Hepatocyte (in vitro differentiated cells): ENCODE measurements around the gene HSPA8. TPM values are rescaled to one million over a fixed set of nuclear protein-coding genes. Genes with fewer than 3 reads are reported as not detected.
A peak's percentile ranks its signal among the peaks of the same experiment; 100 is the strongest.

Source experiments
- DNase-seq: peaks from one replicate; pipeline ENCODE4 v3.0.0-alpha.2; 2016; ENCODE audit warnings: low spot score
- H2AFZ ChIP-seq: fragments of 200-600 bp; sonication (generic); 2 replicates; pipeline ENCODE4 v1.6.0; 2016; ENCODE audit warnings: antibody characterized with exemption, mild to moderate bottlenecking
- H3K27ac ChIP-seq: fragments of 200-600 bp; sonication (generic); 2 replicates; pipeline ENCODE4 v1.5.1; 2016; ENCODE audit warnings: mild to moderate bottlenecking
- H3K27me3 ChIP-seq: fragments of 200-600 bp; sonication (generic); 2 replicates; pipeline ENCODE4 v1.6.1; 2016
- H3K36me3 ChIP-seq: fragments of 200-600 bp; sonication (generic); replicated peaks from 2 replicates; pipeline ENCODE4 v1.5.1; 2016; ENCODE audit warnings: low read depth; ENCODE audit not compliant: insufficient read depth
- H3K4me1 ChIP-seq: fragments of 200-600 bp; sonication (generic); 2 replicates; pipeline ENCODE4 v1.5.1; 2016; ENCODE audit warnings: mild to moderate bottlenecking, moderate library complexity; ENCODE audit not compliant: insufficient read depth
- H3K4me2 ChIP-seq: fragments of 200-600 bp; sonication (generic); 2 replicates; pipeline ENCODE4 v1.6.0; 2016
- H3K4me3 ChIP-seq: fragments of 200-600 bp; sonication (generic); 2 replicates; pipeline ENCODE4 v1.5.1; 2016; ENCODE audit warnings: mild to moderate bottlenecking
- H3K79me2 ChIP-seq: fragments of 200-600 bp; sonication (generic); 2 replicates; pipeline ENCODE4 v1.6.0; 2017; ENCODE audit warnings: mild to moderate bottlenecking
- H3K9me2 ChIP-seq: fragments of 200-600 bp; sonication (generic); replicated peaks from 2 replicates; pipeline ENCODE4 v1.6.0; 2017; ENCODE audit warnings: mild to moderate bottlenecking; ENCODE audit not compliant: insufficient read depth
- H3K9me3 ChIP-seq: fragments of 200-600 bp; sonication (generic); 2 replicates; pipeline ENCODE4 v1.5.1; 2016; ENCODE audit warnings: low read depth, mild to moderate bottlenecking
- H4K20me1 ChIP-seq: fragments of 200-600 bp; sonication (generic); 2 replicates; pipeline ENCODE4 v1.6.0; 2016; ENCODE audit warnings: mild to moderate bottlenecking; ENCODE audit not compliant: insufficient read depth, poor library complexity, severe bottlenecking
- CTCF ChIP-seq: fragments of 200-600 bp; sonication (generic); IDR thresholded peaks from 2 replicates; pipeline ENCODE4 v1.5.1; 2016; ENCODE audit warnings: antibody characterized with exemption, mild to moderate bottlenecking; ENCODE audit not compliant: poor library complexity
- EZH2 ChIP-seq: fragments of 200-600 bp; sonication (generic); IDR thresholded peaks from 2 replicates; pipeline ENCODE4 v1.6.1; 2016; ENCODE audit warnings: antibody characterized with exemption, mild to moderate bottlenecking, borderline replicate concordance
- EZH2phosphoT487 ChIP-seq: fragments of 200-600 bp; sonication (generic); IDR thresholded peaks from one replicate; pipeline ENCODE4 v1.6.1; 2018; ENCODE audit warnings: antibody characterized with exemption, mild to moderate bottlenecking, low read depth, moderate library complexity; ENCODE audit not compliant: unreplicated experiment, severe bottlenecking
- WGBS: methylation state at CpG from one replicate; pipeline ENCODE4 v1.1.6; 2016; ENCODE audit warnings: low lambda C conversion rate; ENCODE audit errors: missing lambda C conversion rate; 5-methylcytosine and 5-hydroxymethylcytosine counted together
- polyA plus RNA-seq: library from polyadenylated mRNA; unstranded; fragments of >200 nt; fragmentation: Nextera tagmentation; extraction: Ambion mirVana; gene quantifications from 2 replicates; pipeline ENCODE4 v1.2.1, GENCODE V29; 2016
- small RNA-seq: library from RNA; depleted of rRNA; stranded (forward); fragments of <200 nt; gene quantifications from one replicate; pipeline ENCODE3, GENCODE V24; 2014
- total RNA-seq: library from RNA; depleted of rRNA; stranded (reverse); fragments of >200 nt; gene quantifications from 2 replicates; pipeline ENCODE4 v1.2.3, GENCODE V29; 2014

The HSPA8 gene
- total and polyA plus RNA-seq, 2 experiments from 2014 or later = 669 to 1,636 TPM

DNA sequence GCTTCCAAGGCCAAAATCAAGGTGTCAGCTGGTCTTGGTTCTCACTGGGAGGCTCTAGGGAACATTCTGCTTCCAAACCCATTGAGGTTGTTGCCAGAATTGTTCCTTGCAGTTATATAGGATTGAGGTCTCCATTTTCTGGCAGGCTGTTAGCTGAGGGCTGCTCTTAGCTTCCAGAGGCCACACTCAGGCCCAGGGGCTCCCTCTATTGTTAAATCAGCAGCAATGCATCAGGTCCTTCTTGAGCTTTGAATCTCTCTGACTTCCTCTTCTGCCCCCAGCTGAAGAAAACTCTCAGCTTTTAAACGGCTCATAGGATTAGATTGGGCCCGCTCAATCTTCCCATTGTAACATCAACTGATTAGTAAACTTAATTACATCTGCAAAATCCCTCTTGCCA, 41.0 kb downstream of the HSPA8 start:
- Histone ChIP-seq H3K4me1 (no peaks in the 10 kb centered on the region), H3K9me3 (no peaks in the 10 kb centered on the region), H3K27me3 (no peaks in the 10 kb centered on the region), H3K9me2 (no peaks in the 10 kb centered on the region), H2AFZ (no peak overlapping the region), H3K79me2 (no peaks in the 10 kb centered on the region), H3K4me2 (no peak overlapping the region), H3K4me3 (no peak overlapping the region), H3K36me3 (no peaks in the 10 kb centered on the region), H4K20me1 (no peaks in the 10 kb centered on the region), H3K27ac (no peak overlapping the region)
- TF ChIP-seq CTCF = peak; percentile 46
- no peak for TF ChIP-seq EZH2phosphoT487
- TF ChIP-seq EZH2 = no peak
- DNase-seq = peak; percentile 66
- WGBS = 53% methylated on average over 2 of the region's 2 CpGs

DNA sequence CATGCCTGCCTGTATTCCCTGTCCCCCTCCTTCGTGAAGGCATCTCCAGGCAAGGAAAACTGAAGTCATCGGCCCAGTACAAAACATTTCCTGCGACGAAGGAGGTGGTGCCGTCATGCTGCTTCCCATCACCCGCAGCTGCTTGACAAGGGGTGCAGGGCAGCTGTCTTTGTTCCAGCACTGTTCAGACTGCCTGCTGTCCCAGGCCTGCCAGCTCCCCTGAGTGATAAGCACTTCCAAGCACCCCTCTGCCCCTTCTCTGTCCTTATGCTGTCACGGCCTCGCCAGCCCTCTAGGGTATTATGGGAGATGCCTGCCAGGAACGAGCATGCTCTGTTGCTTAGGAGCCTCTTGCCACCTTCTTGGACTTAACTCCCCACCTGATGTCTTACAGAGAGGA, 43.2 kb downstream of the HSPA8 start:
- no peak overlapping the region for H2AFZ ChIP-seq
- no peak overlapping the region for H3K27ac ChIP-seq
- H3K27me3 ChIP-seq = no peaks in the 10 kb centered on the region
- H3K4me1 ChIP-seq = no peaks in the 10 kb centered on the region
- no peak overlapping the region for H3K4me2 ChIP-seq
- H3K79me2 ChIP-seq = no peaks in the 10 kb centered on the region
- no peaks in the 10 kb centered on the region for H3K9me2 ChIP-seq
- H3K9me3 ChIP-seq = no peaks in the 10 kb centered on the region
- 92% methylated on average over 9 of the region's 9 CpGs for WGBS
- no peaks in the 10 kb centered on the region for H3K36me3 ChIP-seq
- TF ChIP-seq EZH2 = no peak
- TF ChIP-seq CTCF = no peak
- TF ChIP-seq EZH2phosphoT487 = no peak
- H4K20me1 ChIP-seq = no peaks in the 10 kb centered on the region
- H3K4me3 ChIP-seq = no peak overlapping the region
- DNase-seq = no peak

DNA sequence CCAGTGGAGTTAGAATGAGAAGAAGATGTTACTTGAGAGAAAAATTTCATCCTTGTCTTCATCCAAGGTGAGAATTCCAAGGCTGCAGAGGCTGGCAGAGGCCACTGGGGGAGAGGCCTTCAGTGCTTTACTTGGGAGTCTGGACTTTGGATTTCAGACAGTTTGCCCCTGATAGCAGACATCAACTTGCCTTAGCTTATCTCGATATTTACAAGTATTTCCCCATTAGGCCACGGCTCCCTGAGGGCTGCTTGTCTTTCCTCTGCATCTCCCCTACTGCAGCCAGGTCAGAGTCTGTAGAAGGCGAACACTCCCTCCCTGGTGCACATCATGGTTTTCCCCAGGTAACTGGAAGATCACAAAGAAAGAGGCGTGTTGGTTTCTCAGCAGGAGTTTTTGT, 50.4 kb downstream of the HSPA8 start:
- Histone ChIP-seq H3K79me2 (no peaks in the 10 kb centered on the region), H3K4me1 (no peaks in the 10 kb centered on the region), H3K4me3 (no peak overlapping the region), H3K4me2 (peak overlapping the region; percentile 52), H3K27me3 (no peaks in the 10 kb centered on the region), H3K27ac (no peak overlapping the region), H4K20me1 (no peaks in the 10 kb centered on the region), H3K9me2 (no peaks in the 10 kb centered on the region), H3K9me3 (no peaks in the 10 kb centered on the region), H2AFZ (no peak overlapping the region), H3K36me3 (no peaks in the 10 kb centered on the region)
- no peak for TF ChIP-seq EZH2phosphoT487
- TF ChIP-seq CTCF = peak; percentile 4
- DNase-seq = peak; percentile 64
- 30% methylated on average over 4 of the region's 4 CpGs for WGBS

Small RNA genes within 50 kb of the gene (small RNA-seq; reads per million reads assigned to genes)
- gene RPL31P47 (not detected), gene SNORD14C (not detected), gene SNORD14D (not detected), gene SNORD14E (263 reads per million, percentile 98 among the genes with 10 or more reads in this experiment)

Other genes starting within 250 kb of the HSPA8 start
- not detected in 2 replicates for gene CRTAM, start 223.6 kb downstream of the HSPA8 start, total RNA-seq
- gene CRTAM, start 223.6 kb downstream of the HSPA8 start, polyA plus RNA-seq = not detected in 2 replicates
- gene JHY, start 179.4 kb downstream of the HSPA8 start, total RNA-seq = 2.0 and 2.8 TPM in 2 replicates
- gene JHY, start 179.4 kb downstream of the HSPA8 start, polyA plus RNA-seq = 1.8 and 3.0 TPM in 2 replicates
- gene BSX, start 80.3 kb downstream of the HSPA8 start, total RNA-seq = not detected in 2 replicates
- not detected in 2 replicates for gene BSX, start 80.3 kb downstream of the HSPA8 start, polyA plus RNA-seq
- 59.4 and 75.1 TPM in 2 replicates for gene CLMP, start 133.1 kb upstream of the HSPA8 start, total RNA-seq
- 23.3 and 27.1 TPM in 2 replicates for gene CLMP, start 133.1 kb upstream of the HSPA8 start, polyA plus RNA-seq